ENCODE results near the gene RECQL5. TPM values are rescaled to one million over a fixed set of nuclear protein-coding genes. Genes with fewer than 3 reads are reported as not detected.

Gene RECQL5
- total RNA-seq, 1 donor from 2014 or later = 16.2 TPM

GRCh38 chr17:75632863-75633485 lies 34.0 kb downstream of the RECQL5 start, which contains the start of gene SMIM5:
TSS of gene SMIM5 (plus strand) at chr17:75633434. CDS start at chr17:75640202, 6,768 bp downstream.
- peak; percentile 87 for DNase-seq

DNA sequence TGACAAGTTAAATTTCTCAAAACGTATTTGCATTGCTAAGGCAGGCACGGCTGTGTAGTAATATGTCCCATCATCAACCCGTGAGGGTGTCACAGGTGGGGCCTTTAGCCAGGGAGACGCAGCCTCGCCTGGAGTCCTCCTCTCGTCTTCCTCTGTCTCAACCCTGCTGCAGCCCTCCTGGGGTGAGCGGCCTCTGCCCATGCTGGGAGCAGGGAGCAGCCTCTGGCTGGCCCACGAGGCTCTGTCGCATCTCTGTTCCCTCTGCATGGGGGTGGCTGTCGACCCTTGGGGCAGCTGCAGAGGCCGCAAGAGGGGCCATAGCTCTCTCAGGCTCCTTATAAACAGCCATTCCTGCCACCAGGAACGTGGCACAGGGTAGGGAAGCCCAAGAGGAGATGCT lies 34.5 kb downstream of the RECQL5 start:
- DNase-seq = no peak

DNA sequence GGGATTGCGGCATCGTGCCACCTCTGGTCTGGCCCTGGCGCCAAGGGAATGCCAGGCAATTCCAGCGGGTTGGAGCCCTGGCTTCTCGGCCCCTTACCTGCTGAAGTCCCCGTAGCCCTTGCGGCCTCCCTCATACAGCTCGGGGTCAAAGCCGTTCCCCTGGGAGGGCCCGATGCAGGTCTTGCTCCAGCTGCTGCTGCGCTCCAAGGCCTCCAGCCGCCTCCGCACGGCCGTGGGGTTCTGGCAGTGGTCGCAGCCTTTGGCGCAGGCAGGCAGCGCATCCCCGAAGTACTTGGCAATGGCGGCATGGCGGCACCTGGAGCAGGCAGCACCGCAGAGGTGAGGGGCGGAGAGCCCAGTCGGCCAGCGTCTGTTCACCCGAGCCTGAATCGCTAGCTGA lies 35.6 kb downstream of the RECQL5 start:
- DNase-seq = no peak

DNA sequence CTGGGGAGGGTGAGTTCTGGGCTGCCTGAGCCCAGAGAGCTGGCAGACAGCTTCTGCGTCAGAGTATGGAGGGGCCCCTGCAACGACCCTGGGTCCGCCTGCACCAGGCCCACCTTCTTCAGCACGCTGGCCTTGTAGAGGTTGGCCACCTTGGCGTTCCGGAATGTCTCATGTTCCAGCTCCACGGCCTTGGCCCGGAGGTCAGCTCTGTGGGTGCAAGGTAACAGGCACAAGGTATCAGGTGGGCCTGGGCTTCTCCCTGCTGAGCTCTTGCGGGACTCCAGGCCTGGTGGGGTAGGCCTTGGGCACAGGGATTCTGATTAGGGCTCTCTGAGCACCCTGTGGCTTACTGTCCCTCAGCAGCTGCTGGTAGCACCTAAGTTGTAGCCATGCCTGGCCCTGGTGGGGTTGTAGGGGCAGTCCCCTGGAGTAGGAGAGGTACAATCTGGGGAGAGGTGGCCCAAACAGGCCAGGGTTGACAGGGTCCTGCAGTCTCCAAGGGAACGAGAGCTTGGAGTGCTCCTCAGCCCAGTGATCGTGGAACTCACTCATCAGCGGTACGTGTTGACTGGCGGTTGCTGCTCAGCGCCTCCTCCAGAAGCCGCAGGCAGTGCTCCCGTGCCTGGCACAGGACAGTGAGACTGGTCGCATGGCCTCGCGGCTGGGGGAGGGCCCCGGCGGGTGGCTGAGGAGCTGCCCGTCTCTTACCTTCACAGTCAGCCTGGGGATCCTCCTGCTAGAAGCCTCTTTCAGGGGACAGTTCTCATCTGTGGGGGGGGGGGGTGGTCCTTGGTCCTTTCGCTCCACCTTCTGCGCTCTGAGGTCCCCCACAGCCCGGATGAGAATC lies 36.7 kb downstream of the RECQL5 start:
- no peak for DNase-seq

DNA sequence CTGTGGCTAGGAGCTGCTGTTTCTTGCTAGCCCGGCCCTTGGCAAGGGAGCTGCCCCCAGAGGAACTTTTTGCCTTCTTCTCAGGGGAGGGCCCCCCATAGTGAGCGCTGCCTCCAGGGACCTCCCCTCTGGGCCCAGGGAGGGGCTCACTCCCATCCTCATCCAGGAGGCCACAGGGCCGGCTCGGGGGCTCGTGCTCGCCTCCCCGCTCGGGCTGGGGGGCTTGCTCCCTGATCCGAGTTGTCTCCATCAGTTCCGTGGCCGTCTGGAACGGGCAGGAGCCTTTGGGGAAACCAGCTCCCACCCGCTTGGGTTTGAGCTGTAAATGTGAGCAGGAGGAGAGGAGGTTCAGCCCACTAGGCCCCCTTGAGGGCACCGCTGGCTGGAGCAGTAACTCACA lies 37.8 kb downstream of the RECQL5 start:
- DNase-seq = no peak

GRCh38 chr17:75628425-75628824 lies 38.5 kb downstream of the RECQL5 start:
- DNase-seq = no peak

GRCh38 chr17:75627094-75627493 lies 39.9 kb downstream of the RECQL5 start:
- DNase-seq = no peak

DNA sequence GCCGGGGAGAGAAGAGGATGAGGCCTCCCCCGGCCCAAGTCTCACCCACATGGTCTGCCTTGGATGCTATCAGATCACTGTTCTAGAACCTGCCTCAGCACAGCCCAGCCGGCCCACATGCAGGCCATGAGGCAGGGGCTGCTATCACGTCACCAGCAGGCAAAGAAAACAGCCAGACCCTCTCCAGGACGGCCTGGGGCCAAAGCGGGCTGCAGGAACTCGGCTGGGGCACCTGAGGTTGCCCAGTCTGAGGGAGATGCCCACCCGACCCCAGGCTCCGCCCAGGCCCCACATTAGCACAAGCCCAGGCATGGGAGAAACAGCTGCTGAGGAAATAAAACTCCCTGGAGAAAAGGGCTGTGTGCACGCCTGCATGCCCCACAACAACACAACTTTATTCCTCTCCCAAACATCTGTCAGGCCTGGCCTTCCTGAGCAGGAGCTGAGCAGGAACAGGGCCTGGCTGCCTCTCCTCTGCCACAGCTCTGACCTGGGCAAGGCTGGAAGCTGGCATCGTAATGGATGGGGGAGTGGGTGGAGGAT lies 40.4 kb downstream of the RECQL5 start:
- DNase-seq = no peak

GRCh38 chr17:75625813-75626486 lies 41.0 kb downstream of the RECQL5 start:
- DNase-seq = peak; percentile 56

DNA sequence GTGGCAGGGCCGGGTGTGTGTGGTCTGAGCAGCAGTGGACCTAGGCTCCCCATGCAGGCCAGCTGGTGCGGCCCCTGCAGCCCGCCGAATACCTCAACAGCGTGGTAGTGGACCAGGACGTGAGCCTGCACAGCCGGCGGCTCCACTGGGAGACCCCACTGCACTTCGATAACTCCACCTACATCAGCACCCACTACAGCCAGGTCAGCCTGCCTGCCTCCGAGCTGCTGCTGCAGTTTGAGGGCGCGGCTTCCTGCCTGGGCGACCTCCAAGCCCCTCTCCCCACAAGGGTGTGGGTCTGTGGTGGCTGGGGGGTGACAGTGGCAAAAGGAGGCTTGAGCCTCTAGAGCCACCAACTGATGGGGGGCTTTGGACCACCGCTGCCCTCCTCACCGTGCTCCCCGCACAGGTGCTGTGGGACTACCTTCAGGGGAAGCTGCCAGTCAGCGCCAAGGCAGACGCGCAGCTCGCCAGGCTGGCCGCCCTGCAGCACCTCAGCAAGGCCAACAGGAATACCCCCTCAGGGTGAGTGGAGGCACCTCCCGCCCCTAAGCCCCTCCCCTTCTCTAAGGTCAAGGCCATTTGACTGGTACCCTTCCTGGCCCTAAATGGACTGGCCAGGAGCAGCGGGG lies 42.1 kb downstream of the RECQL5 start:
- no peak for DNase-seq

- DNase-seq = no peak
These were observed 42.9 kb downstream of the RECQL5 start for GRCh38 chr17:75624021-75624420.

GRCh38 chr17:75623386-75623785 lies 43.6 kb downstream of the RECQL5 start:
- no peak for DNase-seq

GRCh38 chr17:75622771-75623273 lies 44.1 kb downstream of the RECQL5 start:
- DNase-seq = no peak

GRCh38 chr17:75622076-75622475 lies 44.9 kb downstream of the RECQL5 start:
- DNase-seq = no peak

DNA sequence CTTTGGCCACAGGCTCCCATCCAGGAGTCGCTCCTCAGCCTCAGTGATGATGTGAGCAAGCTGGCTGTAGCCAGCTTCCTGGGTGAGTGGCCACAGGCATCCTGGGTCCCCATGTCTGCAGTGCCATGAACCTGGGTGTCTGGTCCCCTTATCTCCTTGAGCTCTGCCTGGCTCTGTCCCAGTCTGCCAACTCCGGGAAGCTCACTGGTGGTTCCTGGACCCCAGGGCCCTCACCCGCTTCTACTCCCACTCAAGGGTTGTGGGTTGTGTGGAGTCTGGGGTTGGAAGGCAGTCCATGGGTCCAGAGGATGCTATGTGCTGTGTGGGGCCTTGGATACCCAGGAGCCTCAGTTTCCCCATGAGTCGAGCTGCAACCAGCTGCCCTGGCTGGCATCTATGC lies 45.5 kb downstream of the RECQL5 start:
- DNase-seq = no peak

DNA sequence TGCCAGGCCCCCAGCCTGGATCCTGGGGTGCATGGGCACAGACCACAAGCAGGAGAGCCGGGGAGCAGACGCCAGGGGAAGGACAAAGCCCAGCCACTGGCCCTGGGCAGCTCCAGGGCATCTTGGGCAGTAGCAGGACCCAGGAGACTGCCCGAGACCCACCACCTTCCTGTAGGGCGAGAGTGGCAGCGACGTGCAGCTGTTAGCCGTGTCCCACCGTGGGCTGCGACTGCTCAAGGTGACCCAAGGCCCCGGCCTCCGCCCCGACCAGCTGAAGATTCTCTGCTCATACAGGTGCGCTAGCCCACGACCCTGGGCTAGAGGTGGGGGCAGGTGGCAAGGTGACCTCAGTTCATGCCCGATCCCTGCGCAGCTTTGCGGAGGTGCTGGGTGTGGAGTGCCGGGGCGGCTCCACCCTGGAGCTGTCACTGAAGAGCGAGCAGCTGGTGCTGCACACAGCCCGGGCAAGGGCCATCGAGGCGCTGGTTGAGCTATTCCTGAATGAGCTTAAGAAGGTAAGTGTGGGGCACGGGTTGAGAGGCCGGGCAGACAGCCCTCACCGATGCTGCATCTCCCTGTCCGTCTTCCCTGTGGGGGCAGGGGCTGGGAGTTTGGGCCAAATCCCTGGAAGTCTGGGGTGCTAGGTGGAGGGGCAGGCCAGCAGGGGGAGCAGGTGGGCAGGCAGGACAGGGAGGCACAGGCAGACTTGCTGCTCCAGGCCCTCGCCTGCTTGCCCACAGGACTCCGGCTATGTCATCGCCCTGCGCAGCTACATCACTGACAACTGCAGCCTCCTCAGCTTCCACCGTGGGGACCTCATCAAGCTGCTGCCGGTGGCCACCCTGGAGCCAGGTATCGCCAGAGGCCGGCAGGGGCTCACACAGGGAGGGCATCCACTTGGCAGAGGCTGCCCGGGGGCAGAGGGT lies 47.2 kb downstream of the RECQL5 start:
- peak; percentile 69 for DNase-seq

DNA sequence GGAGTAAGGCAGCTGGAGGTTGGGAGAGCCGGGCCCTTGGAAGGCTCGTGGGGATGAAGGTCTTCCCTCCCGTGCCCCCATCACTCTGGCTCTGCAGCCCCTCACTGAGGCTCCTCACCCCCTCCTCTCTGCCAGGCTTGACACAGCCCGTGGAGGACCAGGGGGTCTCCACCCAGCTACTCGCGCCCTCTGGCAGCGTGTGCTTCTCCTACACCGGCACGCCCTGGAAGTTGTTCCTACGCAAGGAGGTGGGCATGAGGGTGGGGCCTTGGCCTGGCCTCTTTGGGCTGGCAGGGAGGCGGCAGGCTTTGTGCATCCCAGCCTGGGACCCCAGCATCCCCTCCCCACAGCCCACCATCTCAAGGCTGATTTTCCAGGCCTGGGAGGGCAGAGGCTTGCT lies 49.3 kb downstream of the RECQL5 start:
- no peak for DNase-seq

GRCh38 chr17:75617218-75617617 lies 49.7 kb downstream of the RECQL5 start:
- DNase-seq = no peak

DNA sequence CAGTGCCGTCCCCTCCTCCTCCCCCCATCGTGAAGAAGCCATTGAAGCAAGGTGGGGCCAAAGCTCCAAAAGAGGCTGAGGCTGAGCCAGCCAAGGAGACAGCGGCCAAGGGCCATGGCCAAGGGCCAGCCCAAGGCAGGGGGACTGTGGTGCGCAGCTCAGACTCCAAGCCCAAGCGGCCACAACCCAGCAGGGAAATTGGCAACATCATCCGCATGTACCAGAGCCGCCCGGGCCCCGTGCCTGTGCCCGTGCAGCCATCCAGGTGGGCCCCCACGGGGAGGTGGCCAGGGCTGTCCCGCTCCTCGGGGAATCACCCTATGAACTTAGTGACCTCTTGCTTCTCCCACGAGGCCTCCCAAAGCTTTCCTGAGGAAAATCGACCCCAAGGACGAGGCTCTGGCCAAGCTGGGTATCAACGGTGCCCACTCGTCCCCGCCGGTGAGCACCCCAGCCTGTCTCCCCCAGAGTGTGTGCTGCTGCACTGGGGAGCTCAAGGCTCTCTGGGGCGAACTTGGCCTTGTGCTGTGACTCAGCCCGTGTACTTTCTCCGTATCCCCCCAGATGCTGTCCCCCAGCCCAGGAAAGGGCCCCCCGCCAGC lies 50.3 kb downstream of the RECQL5 start:
- no peak for DNase-seq

DNA sequence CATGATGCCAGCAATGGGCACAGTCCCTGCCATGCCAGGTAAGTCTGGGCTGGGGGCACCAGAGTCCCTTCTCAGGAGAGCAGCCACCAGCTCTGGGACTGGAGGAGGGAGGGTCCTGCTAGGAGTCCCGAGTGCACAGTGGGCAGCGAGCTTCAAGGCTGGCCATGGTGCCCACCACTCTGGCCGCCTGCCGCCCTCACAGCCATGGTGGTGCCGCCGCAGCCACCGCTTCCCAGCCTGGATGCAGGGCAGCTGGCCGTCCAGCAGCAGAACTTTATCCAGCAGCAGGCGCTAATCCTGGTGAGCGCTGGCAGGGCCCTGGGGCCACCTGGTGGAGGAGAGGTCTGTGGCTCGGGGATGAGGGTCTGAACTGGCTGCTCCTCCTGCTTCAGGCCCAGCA lies 51.7 kb downstream of the RECQL5 start:
- no peak for DNase-seq

Data from dermis blood vessel endothelial cell (primary cell).